ENCODE results near the gene IL1RAPL2.

GRCh38 chrX:105191878-105192277 lies 625.9 kb downstream of the IL1RAPL2 start:
- TF ChIP-seq PKNOX1 (IDR thresholded peaks at IDR 0.05) (no peak), ARNT (IDR thresholded peaks at IDR 0.05) (no peak), SUZ12 (IDR thresholded peaks at IDR 0.05) (no peak), ELF4 (IDR thresholded peaks at IDR 0.05) (no peak), SP1 (IDR thresholded peaks at IDR 0.05) (no peak), BHLHE40 (IDR thresholded peaks at IDR 0.05; ENCODE audit: borderline replicate concordance) (no peak), FOXM1 (IDR thresholded peaks at IDR 0.05; ENCODE audit: borderline replicate concordance) (no peak), FOXA1 (IDR thresholded peaks at IDR 0.05) (no peak), NFRKB (IDR thresholded peaks at IDR 0.05) (no peak), HDGF (IDR thresholded peaks at IDR 0.05; ENCODE audit: borderline replicate concordance) (no peak), LEF1 (IDR thresholded peaks at IDR 0.05; ENCODE audit: borderline replicate concordance) (no peak)
